GM12875 (cell line): ENCODE measurements around the gene SENP8.

ENCODE experiments used
- H3K4me3 ChIP-seq: one replicate; pipeline ENCODE4 v1.5.1; 2011; ENCODE audit warnings: low read depth, low read length, control low read depth
- TF ChIP-seq, protein P1 (sequence below): IDR thresholded peaks from 2 replicates; pipeline ENCODE4 v1.5.1; 2011; ENCODE audit warnings: low read depth, mild to moderate bottlenecking, control low read depth, inconsistent platforms, low read length, moderate library complexity, borderline replicate concordance; ENCODE audit not compliant: insufficient read depth

Gene SENP8

DNA sequence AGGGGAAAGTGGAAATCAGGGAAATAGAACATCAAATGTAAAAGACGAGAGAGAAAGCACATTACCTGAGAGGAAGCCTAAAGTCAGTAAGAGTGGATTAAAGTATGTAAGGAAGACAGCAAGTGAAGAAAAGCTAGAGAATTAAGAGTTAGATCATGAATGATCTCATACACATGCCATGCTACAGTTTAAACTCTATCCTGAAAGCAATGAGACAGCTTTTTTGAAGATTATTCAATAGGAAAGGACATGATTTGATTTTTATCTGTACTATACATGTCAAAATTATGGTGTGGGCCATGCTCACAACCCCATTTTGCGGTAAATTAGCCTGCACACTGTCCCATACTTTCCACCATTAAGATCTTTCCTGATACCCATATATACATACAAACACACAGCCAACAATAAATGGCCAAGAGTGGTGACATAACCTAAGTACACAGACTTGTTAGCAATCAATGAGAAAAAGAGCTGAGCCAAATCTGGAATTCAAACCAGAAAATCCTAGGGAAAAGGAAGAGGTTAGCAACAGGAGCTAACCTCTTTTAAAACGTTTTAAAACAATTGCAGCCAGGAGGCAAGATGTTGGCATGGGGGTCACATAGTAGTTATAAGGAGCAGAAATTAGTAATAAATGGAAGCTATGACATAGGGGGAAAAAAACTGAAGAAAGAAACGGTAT, 4.7 kb upstream of the SENP8 start:
- no peak overlapping the region for H3K4me3 ChIP-seq
- TF ChIP-seq, protein P1, sequence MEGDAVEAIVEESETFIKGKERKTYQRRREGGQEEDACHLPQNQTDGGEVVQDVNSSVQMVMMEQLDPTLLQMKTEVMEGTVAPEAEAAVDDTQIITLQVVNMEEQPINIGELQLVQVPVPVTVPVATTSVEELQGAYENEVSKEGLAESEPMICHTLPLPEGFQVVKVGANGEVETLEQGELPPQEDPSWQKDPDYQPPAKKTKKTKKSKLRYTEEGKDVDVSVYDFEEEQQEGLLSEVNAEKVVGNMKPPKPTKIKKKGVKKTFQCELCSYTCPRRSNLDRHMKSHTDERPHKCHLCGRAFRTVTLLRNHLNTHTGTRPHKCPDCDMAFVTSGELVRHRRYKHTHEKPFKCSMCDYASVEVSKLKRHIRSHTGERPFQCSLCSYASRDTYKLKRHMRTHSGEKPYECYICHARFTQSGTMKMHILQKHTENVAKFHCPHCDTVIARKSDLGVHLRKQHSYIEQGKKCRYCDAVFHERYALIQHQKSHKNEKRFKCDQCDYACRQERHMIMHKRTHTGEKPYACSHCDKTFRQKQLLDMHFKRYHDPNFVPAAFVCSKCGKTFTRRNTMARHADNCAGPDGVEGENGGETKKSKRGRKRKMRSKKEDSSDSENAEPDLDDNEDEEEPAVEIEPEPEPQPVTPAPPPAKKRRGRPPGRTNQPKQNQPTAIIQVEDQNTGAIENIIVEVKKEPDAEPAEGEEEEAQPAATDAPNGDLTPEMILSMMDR = no peak

GRCh38 chr15:72116731-72117485, 1.3 kb upstream of the SENP8 start:
- TF ChIP-seq, protein P1 = no peak

DNA sequence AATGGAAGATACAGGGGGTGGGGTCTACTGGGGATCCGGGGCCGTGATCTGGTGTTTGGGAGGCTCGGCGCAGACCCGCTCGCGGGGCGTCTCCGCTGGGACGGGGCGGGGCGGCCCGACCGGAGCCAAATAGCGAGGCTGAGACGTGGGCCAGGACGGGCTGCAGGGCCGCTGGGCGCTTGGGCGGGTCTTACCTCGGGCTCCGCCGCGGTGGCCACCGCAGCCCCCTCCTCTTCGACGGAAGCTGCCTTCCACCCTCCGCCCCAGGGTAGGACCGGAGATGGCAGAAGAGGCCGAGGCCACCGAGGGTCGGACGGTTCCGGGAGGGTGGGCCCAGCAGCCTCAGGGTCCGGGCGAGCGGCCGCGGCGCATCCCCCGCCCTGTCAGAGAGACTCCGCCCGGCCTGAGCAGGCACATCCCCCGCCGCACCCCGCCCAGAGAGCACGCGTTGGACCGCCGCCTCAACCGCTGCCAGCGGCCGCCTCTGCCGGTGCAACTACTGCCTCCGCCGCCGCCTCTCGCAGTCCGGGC, 652 bp upstream of the SENP8 start:
- H3K4me3 ChIP-seq = peak overlapping the region; percentile 99
- TF ChIP-seq, protein P1 = no peak

More at GRCh38 chr15:72116731-72117485, 1.3 kb upstream of the SENP8 start:
- H3K4me3 ChIP-seq = peak overlapping the region; percentile 99

- TF ChIP-seq, protein P1 = no peak
These were observed 6.0 kb downstream of the SENP8 start for GRCh38 chr15:72124218-72124617.

GRCh38 chr15:72127724-72128322, 9.6 kb downstream of the SENP8 start:
- TF ChIP-seq, protein P1 = no peak
- no peak overlapping the region for H3K4me3 ChIP-seq

More at GRCh38 chr15:72124218-72124617, 6.0 kb downstream of the SENP8 start:
- H3K4me3 ChIP-seq = no peak overlapping the region

DNA sequence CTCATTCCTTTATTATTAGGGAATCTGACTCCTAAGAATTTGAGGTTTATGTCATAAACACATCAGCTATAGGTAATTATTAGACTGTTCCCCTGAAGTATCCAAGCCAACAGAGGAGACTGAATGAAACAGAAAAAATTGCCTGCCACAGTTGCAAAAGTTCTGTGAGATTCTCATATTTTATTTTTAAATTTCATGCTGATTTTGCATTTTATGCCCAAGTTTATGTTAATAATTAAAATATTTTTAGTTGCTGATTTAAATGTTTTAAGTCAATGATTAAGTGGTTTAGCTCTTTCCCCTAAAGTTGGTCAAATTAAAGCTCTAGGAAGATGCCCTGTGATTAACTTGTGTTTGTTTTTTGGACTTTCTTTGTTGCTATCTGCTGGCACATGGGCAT, 10.2 kb downstream of the SENP8 start:
- TF ChIP-seq, protein P1 = no peak
- no peak overlapping the region for H3K4me3 ChIP-seq
